NCI-H1048 (cell line): ENCODE data around the gene CD70.
"Not testable (repeated sequence)": the region's sequence is repeated elsewhere in the genome, so short reads cannot be mapped to it uniquely, and the experiment has no call there.

Source experiments
- DNase-seq: peaks from one replicate; lab custom pipeline; 2025; lab: John Stamatoyannopoulos, UW

The CD70 gene

DNA sequence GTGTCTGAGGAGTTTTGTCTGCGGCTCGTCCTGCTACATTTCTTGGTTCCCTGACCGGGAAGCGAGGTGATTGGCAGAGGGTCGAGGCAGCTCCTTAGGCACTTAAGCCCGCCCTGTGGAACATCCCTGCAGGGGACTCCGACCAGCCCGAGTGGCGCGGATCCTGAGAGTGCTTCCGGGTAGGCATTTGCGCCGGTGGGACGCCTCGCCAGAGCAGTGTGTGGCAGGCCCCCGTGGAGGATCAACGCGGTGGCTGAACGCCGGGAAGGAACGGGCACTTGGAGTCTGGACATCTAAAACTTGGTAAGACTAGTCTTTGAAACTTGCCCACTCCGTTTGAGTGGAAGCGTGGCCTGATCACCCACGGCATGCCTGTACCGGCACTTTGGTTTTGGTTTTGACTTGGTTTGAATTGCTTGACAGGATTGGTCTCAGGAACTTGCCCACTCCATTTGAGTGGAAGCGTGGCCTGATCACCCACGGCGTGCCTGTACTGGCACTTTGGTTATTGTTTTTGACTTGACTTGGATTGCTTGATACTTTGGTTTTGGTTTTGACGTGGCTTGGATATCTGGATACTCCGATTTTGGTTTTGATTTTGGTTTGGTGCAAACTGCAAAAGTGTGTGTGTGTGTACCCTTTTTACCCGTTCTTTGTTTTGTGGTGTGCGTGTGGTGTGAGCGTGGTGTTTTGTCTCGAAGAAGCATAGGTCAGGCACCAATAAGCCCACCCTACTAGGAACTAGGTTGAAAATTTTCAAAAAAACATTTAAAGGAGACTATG, 6.7 kb upstream of the CD70 start:
- not testable (repeated sequence) for DNase-seq

DNA sequence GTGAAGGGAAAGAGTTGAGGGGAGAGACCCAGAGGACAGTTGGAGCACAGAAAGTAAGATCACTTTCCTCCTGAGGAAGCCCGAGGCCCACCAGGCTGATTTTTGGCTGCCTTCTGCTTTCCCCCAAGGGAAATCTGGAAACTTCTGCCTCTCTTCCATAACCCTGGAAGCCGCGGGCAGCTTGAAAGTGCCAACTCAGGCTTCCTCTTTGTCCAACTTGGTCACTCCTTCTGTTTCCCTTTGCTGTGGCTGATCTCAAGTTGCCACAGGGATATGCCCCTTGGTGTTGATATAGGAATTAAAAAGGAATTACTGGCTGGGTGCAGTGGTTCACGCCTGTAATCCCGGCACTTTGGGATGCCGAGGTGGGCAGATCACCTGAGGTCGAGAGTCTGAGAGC, 5.7 kb upstream of the CD70 start:
- DNase-seq, result no peak

DNA sequence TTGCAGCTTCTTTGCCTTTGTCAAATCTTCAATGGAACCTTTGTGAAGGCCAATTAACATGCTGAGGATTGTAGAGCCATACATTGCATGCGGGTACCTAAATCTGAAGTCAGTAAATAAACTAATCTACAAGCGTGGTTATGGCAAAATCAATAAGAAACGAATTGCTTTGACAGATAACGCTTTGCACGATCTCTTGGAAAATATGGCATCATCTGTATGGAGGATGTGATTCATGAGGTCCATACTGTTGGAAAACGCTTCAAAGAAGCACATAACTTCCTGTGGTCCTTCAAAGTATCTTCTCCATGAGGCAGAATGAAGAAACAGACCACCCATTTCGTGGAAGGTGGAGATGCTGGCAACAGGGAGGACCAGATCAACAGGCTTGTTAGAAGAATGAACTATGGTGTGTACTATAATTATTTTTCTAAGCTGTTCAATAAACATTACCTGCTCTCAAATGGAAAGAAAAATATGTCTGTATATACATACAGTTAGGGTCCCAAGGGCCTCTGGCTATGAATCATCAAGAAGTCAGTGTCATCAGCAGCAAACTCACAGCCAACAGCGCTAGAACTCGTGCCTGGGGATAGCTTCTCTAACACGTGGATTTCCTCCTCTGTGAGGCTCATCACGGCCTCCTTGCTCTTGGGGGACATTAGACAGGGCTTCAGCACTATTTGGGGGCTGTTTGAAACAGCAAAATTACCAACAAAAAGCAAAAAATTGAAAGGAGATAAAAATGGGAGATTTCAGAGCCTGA, 2.9 kb upstream of the CD70 start:
- no peak for DNase-seq

DNA sequence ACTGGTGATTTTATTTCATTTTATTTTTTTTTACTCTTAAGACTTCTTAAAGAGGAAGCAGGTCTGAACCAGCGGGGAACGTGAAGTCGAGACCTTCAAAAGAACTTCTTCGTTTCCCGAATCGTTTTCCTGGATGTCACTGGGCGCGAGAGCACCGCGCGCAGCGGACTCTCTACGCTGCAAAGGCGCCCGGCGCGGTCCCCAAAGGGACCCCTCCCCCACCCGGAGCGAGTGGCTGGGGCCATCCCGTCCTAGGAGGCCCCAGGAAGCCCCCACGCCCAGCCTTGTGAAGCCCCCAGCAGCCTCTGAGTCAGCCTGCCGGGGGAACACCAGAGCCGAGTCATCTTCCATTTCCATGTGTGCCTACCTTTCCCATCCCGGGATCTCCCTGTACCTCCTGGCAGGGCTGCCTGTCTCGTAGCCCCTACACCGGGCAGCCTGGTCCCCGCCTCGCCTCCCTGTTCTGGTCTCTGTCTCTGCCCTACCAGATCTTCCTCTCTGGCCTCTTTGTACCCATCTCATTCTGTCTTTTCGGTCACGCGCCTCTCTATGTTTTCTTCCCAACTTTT, 608 bp downstream of the CD70 start:
- DNase-seq, result no peak

DNA sequence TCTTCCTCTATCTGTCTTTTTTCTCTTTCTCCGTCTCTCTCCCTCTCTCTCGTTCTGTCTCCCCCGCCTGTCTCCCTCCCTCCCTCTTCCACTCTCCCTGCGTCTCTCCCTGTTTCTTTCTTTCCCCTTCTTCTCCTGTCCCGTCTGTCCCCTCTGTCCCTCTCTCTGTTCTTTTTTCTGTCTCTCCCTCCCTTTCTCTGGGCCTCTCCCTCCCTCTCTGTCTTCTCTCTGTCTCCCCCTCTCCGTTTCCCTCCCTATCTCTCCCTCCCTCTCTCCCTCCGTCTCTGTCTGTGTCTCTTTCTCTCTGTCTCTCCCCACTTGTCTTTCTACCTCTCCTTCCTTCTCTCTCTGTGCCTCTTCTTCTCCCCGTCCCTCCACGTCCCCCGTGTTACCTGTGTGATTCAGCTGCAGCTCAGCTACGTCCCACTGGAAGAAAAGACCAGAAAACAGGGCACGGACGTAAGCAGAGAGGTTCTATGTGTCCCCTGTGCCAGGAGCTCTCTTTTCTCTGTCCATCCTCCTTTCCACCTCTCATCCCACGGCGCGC, 1.2 kb downstream of the CD70 start:
- no peak for DNase-seq

DNA sequence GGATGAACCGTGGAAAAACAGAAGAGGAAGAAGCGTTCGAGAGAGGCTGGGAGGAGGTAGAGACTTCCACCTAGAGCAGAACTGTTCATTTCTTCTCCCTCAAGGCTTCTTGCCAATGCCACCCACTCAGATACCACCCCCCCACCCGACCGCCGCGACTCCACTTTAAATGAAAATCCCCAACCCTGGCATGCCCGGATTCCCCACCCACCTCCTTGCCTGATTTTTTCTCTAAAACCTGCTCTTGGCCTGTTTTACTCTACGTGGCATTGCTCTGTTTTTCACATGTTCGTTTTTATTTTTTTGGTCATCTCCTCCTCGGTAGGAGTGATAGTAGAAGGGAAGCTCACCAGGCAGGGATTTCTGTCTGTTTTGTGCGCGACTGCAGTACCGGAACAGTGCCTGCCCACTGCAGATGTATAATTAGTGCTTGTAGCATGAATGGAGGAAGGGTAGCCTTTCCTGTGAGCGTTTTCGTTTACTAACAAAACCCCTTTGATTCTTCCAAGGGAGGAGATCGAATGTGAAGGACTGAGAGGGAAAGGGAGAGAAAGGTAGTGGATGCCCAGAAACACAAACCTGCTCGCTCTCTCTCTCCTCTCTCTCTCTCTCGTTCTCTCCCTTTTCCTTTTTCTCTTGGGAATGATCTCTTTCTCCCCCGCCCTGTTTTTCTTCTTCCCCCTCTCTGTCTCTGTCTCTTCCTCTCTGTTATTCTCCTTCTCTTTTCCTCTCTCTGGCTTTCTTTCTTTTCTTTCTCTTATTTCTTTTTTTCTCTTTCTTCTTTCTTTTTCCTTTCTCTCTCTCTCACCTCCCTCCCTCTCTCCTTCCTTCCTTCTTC, 2.2 kb downstream of the CD70 start:
- no peak for DNase-seq

DNA sequence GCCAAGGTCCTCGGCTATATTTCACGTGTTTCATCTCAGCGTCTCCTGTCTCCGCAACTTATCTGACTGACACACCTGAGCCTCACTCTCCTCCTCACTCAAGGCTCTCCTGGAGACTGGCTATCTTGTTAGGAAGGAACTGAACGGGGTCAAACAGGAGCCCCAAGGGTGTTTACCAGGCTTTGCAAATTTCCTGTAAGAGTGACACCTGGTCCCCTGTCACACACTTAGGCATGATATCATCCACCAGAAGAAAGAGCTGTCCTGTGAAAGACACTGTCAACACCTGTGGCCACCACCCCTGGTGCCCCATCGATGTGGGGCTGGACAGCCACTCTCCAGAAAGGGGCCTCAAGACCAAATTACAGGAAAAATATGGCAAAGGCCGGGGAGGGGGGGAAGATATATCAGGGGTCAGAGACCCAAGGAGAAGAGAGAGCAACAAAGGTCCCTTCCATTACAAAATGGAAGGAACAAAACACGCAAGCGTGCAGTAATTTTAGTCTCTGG, 2.9 kb downstream of the CD70 start:
- no peak for DNase-seq

DNA sequence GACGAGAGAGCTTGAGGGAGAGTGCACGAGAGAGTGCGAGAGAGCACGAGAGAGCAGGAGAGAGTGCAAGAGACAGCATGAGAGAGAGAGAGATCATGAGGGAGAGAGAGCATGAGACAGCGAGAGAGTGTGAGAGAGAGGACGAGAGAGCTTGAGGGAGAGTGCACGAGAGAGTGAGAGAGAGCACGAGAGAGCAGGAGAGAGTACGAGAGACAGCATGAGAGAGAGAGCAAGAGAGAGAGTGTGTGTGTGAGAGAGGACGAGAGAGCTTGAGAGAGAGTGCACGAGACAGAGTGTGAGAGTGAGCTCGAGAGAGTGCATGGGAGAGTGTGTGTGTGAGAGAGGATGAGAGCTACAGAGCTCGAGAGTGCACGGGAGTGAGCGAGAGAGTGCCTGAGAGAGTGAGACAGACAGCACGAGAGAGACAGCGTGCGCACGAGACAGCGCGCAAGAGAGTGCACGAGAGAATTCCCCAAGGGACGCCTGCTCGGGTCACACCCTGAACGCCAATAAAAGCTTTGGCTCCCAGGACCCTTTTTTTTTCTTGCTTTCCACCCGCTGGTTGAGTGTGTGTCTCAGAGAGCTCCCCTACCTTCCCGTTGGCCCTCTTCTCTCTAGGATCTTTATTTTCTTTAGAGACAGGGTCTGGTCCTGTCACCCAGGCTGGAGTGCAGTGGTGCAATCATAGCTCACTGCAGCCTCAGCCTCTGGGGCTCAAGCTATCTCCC, 3.7 kb downstream of the CD70 start:
- no peak for DNase-seq

DNA sequence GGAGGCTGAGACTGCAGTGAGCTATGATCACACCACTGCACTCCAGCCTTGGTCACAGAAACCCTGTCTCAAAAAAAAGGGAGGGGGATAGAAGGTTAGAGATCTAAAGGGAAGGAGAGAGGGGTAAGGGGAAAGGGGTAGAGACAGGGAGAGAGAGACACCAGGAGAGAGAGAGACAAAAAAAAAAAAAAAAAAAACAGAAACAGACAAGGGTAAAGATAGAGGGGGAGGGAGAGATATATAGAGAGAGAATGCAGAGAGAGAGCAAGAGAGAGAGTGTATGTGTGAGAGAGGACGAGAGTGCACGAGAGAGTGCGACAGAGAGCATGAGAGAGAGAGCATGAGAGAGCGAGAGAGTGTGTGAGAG, 4.2 kb downstream of the CD70 start:
- DNase-seq, result no peak

DNA sequence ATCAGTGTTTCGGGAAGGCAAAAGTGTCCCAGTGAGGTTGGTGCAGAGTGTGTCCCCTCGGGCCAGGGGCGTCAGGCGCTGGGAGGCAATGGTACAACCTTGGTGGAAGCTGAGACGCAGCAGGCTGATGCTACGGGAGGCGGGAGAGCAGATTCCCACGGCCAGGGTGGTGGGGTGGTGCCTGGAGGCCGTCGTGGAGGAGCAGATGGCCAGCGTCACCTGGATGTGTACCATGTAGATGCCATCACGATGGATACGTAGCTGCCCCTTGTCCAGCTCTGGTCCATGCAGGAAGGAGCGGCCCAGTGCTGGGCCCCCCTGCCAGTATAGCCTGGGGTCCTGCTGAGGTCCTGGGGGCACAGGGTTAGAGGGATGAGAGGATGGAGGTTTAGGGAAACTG, 4.9 kb downstream of the CD70 start:
- no peak for DNase-seq

DNA sequence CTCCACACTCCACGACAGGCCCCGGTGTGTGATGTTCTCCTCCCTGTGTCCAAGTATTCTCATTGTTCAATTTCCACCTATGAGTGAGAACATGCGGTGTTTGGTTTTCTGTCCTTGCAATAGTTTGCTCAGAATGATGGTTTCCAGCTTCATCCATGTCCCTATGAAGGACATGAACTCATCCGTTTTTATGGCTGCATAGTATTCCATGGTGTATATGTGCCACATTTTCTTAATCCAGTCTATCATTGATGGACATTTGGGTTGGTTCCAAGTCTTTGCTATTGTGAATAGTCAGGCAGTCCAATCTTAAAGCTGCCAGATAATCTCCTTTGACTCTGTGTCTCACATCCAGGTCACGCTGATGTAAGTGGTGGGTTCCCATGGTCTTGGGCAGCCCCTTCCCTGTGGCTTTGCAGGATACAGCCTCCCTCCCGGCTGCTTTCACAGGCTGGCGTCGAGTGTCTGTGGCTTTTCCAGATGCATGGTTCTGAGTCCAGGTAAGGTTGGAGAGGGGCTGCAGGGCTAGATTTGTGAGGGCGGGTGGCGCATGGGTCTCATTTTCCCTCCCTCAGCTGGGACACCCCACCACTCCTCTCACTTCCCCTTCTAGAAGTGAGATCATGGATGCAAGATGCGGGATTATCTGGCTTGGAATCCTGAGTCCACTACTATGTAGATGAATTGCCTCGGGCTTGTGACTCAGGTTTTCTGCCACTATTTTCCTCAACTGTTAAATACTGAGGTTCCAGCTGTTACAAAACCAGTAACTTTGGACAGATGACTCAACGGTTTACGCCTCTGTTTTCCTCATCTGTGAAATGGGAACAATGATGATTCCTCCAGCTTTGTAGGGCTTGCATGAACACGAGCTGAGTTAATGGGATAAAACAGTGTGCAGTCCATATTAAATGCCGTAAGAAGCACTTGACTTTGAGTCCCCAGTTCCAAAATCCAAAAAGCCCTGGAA, 8.2 kb downstream of the CD70 start:
- DNase-seq, result not testable (repeated sequence)

DNA sequence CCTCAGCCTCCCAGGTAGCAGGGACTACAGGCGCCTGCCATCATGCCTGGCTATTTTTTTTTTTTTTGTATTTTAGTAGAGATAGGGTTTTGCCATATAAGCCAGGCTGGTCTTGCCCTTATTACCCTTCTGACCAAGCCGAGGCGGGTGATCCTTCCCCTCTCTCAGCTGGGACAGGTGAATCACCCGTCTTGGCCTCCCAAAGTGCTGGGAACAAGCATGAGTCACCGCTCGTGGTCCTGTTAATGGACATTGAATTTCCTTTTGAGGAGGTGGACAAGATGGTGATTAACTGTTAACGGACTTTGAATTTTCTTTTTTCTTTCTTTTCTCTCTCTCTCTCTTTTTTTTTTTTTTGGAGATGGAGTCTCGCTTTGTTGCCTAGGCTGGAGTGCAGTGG, 10.6 kb downstream of the CD70 start:
- DNase-seq, result no peak

DNA sequence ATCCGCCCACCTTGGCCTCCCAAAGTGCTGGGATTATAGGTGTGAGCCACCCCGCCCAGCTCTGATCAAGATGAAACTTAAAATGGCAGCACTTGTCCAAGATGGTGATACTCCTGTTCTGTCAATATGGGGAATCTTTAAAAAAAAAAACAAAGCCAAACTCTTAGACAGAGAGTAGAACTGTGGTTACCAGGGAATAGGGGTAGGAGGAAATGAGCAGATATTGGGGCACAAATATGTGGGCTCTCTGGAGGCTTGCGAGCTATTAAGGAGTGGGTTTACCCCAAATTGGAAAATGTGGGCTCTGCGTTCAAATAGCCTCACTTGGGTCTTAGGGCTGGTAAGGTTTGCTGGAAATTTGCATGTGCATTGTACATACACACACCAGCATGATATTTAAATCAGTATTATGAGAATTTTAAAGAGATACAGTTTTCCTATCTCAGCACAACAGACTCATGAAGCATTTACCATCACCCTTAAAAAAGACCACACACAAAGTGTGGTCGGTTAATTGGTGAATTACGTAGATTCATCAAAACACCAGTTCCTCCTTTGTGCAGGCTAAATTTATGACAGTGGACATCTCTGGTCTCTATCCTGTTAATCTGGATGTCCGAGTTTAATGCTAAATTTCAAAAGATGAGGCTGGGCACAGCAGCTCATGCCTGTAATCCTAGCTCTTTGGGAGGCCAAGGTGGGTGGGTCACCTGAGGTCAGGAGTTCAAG, 11.3 kb downstream of the CD70 start:
- DNase-seq, result no peak

DNA sequence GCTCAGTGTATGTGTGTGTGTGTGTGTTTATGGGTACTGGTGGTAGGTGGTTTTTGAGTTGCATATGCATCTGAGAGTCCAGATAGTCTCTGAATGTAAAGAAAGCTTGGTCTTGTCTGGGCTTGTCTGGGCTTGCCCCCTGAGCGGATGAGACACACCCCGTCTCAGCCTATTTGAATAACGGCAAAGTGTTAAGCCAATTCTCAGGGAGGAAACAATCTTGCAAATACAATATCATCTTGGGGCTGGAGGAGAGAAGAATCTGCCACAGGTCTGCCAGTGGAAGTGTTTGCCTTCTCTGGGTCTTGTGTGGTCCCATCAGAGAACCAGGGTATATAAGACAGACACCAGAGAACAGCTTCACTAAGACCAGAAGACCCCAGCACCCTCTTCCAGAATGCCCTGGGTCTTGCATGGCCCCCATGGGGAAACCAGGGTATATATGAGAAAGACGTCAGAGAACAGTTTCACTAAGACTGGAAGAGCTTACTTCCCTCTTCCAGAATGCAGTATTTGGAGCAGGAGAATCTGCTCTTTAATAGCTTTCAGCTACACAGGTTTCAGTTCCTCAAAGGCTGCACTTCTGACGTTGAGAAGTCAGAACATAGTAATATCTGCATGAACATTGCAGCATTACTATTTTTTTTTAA, 13.3 kb downstream of the CD70 start:
- no peak for DNase-seq

DNA sequence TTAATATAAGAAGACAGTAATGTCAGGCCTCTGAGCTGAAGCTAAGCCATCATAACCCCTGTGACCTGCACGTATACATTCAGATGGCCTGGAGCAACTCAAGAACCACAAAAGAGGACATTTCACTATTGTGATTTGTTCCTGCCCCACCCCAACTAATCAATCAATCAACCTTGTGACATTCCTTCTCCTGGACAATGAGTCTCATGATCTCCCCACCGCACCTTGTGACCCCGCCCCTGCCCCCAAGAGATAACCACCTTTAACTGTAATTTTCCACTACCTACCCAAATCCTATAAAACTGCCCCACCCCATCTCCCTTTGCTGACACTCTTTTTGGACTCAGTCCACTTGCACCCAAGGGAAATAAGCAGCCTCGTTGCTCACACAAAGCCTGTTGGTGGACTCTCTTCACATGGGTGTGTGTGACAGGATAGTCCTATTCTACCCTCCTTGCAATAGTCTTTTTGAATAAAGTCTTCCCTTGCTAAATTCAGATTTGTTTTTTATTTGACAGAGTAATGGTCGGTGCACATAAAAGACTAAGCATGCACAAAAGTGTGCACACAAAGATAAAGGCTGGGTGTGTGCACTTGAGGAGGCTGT, 14.0 kb downstream of the CD70 start:
- no peak for DNase-seq

DNA sequence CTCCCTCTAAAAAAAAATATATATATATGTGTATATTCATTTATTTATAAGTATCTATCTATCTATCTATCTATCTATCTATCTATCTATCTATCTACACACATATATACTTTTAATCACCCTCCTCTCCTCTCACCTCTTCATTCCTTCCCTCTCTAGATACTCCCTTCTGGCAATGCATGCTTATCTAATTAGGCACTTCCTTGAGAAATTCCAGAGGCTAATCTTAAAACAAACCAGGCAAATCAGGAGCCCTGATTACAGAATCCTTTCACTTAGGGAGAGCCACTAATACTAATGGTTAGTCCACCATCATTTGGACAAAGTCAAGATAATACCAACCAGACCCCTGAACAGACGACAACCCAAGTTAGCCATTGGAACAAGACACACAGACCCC, 17.6 kb downstream of the CD70 start:
- DNase-seq, result no peak

DNA sequence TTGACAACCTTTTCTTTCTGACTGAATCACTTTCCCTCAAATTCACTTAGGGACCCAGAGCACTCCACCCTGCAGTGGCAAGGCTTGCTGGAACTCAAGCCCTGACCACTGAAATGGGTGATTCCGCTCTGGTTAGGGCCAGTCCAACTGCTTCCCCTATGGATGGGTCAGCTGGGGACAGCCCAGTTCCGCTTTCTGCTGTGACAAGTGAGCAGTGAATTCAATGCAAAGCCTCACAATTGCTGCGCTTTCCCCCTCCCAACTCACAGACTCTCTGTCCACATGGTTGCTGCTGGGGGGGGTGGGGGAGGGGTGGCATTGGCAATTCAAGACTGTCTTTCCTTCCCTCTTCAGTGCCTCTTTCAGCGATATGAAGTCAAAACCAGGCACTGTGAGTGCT, 18.7 kb downstream of the CD70 start:
- no peak for DNase-seq

DNA sequence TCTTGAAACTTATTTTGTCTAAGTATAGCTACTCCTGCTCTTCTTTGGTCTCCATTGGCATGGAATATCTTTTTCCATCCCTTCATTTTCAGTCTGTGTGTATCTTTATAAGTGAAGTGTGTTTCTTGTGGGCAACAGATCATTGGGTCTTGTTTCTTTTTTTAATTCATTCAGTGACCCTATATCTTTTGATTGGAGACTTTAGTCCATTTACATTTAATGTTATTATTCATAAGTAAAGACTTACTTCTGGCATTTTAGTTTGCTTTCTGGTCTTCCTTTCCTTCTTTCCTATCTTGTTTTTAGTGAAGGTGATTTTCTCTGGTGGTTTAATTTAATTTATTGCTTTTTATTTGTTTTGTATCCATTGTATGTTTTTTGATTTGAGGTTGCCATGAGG, 19.8 kb downstream of the CD70 start:
- no peak for DNase-seq
